Measurements from ENCODE around the gene PHPT1. TPM values are rescaled to one million over a fixed set of nuclear protein-coding genes. Genes with fewer than 3 reads are reported as not detected.

Gene PHPT1
- total and polyA plus RNA-seq, 2 of the 13 experiments (the other 11 are each of a cell fraction or from before 2014, with no cell fraction given), result 189 to 192 TPM

- TF ChIP-seq KIAA2018 (CRISPR knock-in tag; IDR thresholded peaks at IDR 0.05; ENCODE audit: borderline replicate concordance), result no peak
- peak; percentile 65 for TF ChIP-seq HES4 (CRISPR knock-in tag; IDR thresholded peaks at IDR 0.05; ENCODE audit: borderline replicate concordance)
- TF ChIP-seq GFI1 (CRISPR knock-in tag; IDR thresholded peaks at IDR 0.05; ENCODE audit: borderline replicate concordance), result no peak; the same call in 1 of the 2 replicates
- peak; percentile 82 for TF ChIP-seq CHD2 (IDR thresholded peaks at IDR 0.05; ENCODE audit: low read depth, low read length)
- peak; percentile 81; the same call in 1 of the 2 replicates for TF ChIP-seq NKX3-1 (CRISPR knock-in tag; IDR thresholded peaks at IDR 0.05)
- TF ChIP-seq, protein P1, sequence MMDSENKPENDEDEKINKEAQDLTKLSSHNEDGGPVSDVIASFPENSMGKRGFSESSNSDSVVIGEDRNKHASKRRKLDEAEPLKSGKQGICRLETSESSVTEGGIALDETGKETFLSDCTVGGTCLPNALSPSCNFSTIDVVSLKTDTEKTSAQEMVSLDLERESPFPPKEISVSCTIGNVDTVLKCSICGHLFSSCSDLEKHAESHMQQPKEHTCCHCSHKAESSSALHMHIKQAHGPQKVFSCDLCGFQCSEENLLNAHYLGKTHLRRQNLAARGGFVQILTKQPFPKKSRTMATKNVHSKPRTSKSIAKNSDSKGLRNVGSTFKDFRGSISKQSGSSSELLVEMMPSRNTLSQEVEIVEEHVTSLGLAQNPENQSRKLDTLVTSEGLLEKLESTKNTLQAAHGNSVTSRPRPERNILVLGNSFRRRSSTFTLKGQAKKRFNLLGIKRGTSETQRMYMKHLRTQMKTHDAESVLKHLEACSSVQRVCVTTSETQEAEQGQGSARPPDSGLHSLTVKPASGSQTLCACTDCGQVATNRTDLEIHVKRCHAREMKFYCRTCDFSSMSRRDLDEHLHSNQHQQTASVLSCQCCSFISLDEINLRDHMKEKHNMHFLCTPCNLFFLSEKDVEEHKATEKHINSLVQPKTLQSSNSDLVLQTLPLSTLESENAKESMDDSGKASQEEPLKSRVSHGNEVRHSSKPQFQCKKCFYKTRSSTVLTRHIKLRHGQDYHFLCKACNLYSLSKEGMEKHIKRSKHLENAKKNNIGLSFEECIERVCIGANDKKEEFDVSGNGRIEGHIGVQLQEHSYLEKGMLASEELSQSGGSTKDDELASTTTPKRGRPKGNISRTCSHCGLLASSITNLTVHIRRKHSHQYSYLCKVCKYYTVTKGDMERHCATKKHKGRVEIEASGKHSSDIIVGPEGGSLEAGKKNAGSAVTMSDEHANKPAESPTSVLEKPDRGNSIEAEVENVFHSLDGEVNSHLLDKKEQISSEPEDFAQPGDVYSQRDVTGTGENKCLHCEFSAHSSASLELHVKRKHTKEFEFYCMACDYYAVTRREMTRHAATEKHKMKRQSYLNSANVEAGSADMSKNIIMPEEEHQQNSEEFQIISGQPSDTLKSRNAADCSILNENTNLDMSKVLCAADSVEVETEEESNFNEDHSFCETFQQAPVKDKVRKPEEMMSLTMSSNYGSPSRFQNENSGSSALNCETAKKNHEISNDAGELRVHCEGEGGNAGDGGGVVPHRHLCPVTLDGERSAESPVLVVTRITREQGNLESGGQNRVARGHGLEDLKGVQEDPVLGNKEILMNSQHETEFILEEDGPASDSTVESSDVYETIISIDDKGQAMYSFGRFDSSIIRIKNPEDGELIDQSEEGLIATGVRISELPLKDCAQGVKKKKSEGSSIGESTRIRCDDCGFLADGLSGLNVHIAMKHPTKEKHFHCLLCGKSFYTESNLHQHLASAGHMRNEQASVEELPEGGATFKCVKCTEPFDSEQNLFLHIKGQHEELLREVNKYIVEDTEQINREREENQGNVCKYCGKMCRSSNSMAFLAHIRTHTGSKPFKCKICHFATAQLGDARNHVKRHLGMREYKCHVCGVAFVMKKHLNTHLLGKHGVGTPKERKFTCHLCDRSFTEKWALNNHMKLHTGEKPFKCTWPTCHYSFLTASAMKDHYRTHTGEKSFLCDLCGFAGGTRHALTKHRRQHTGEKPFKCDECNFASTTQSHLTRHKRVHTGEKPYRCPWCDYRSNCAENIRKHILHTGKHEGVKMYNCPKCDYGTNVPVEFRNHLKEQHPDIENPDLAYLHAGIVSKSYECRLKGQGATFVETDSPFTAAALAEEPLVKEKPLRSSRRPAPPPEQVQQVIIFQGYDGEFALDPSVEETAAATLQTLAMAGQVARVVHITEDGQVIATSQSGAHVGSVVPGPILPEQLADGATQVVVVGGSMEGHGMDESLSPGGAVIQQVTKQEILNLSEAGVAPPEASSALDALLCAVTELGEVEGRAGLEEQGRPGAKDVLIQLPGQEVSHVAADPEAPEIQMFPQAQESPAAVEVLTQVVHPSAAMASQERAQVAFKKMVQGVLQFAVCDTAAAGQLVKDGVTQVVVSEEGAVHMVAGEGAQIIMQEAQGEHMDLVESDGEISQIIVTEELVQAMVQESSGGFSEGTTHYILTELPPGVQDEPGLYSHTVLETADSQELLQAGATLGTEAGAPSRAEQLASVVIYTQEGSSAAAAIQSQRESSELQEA (CRISPR knock-in tag; IDR thresholded peaks at IDR 0.05; ENCODE audit: not compliant biosample characterization), result no peak
- TF ChIP-seq HBP1 (CRISPR knock-in tag; IDR thresholded peaks at IDR 0.05; ENCODE audit: low read depth), result no peak
- no peak for TF ChIP-seq KDM3A (CRISPR knock-in tag; IDR thresholded peaks at IDR 0.05; ENCODE audit: low read depth)
- TF ChIP-seq HOXA7 (CRISPR knock-in tag; IDR thresholded peaks at IDR 0.05), result no peak
Observed at GRCh38 chr9:136885950-136886578, 36.9 kb downstream of the PHPT1 start, which contains the start of gene TRAF2 (continued).

Data from HepG2 (cell line).